OCI-M2 (cell line): ENCODE results near the gene EPHB1.

Experiments
- DNase-seq: peaks from one replicate; lab custom pipeline; 2025; ENCODE audit not compliant: unreplicated experiment; lab: John Stamatoyannopoulos, UW

The EPHB1 gene

DNA sequence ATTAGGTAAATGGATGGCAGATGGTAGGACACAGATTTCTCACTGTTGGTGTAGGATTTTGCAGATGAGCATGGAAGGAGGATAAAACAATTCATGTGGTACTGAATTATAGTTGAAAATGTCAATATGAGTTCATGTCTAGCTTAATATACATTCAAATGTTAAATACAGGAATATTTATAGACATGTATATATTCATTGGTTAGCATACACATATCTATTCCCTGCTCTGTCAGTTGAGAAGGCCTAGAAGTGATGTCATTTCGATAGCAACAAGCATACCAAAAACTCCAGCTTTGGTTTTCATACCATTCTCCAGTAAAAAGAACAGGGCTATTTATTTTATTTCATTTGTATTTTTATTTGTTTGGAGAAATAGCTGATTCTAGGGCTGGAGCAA lies 497.1 kb downstream of the EPHB1 start:
- DNase-seq, result no peak

DNA sequence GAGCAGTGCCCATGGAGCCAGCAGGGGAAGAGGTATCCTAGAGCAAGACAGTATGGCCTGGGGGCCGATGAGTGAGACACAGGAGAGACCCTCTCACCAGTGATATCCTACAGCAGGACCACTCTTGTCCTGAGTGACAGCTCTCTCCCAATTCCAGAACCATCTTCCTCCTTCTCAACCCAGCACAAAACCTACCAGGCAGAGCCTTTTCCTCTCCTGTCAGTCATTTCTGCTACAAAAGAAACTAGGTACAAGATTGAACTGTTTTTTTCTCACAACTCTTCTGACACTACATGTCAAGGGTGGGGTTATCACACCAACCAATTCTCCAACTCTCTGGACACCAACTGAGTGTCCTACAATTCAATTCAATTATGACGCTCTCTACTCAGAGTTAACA lies 506.6 kb downstream of the EPHB1 start:
- DNase-seq, result no peak

DNA sequence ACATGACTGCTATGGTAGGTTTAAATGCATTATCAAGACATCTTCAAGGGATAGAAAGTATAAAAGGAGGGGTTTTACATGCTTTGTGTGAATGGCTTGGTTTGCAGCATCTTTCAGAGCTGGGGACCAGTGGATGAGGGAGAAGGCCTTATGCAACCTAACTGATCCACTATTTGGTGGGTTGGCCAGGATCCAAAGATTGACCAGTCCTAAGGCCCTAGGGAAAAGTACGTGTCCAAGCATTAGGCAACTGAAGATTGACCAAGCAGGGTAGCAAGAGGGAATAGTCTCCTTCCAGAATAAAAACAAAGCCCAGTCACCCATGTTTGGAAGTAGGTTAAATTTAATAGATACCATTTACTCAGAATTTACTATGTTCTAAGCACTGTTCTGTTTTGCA lies 509.3 kb downstream of the EPHB1 start:
- DNase-seq, result no peak
